ENCODE measurements around the gene GGA1. TPM values are rescaled to one million over a fixed set of nuclear protein-coding genes. Genes with fewer than 3 reads are reported as not detected.
A peak's percentile ranks its signal among the peaks of the same experiment; 100 is the strongest.

GGA1 gene
- polyA plus RNA-seq, 1 of the 3 experiments (the other 2 are of a cell fraction), result 81.1 TPM

DNA sequence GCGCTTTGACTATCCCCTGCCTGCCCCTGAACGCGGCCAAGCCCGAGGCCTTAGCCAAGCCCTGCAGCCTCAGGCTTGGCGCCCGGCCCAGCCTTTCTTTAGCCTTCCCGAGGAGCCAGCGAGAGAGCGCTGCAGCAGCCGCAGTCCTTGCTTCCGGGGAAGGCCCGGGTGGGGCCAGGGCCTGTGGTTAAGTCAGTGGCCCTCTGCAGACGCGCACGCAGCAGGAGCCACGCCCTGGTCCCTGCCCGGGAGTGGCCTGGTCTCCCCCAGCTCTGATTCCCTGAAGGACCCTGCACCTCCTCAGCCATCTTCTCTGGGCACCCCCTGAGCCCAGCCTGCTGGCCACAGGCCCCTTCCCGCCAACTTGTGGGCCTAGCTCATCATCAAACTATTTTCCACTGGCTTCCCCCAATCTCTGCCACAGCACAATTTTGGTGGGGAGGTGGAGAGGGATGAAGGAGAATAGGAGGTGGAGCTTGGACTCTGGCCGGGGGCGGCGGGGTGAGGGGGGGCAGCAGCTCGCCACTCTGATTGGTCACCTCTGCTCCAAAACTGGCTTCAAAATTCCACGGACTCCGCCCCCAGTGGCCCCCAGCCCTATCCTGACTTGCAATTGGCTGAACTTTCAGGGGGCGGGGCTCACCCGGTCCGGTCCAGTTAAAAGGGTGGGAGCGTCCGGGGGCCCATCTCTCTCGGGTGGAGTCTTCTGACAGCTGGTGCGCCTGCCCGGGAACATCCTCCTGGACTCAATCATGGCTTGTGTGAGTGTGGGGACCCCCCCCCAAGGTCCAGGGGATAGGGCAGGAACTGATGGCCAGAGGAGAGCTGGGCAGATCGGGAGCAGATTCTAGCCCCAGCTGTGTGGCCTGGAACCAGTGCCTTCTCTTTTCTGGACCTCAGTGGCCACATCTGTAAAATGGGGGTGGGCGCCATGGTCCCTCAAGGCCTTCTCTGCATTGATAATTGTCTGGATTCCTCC lies 66.6 kb downstream of the GGA1 start, which contains the start of gene LGALS1 (continued):
- TF ChIP-seq NRF1 (IDR thresholded peaks at IDR 0.05; ENCODE audit: low read depth, low read length) (peak; percentile 42; the same call in 1 of the 2 replicates), FOXM1 (IDR thresholded peaks at IDR 0.05; ENCODE audit: low read depth) (peak; percentile 93), FOSL2 (IDR thresholded peaks at IDR 0.05; ENCODE audit: borderline replicate concordance, low read depth) (peak; percentile 21; the same call in 1 of the 2 replicates), TEAD4 (IDR thresholded peaks at IDR 0.05; ENCODE audit: borderline replicate concordance, insufficient read depth) (0 out of 2 replicates have a peak, but pooled peaks have one; percentile 22), GABPA (IDR thresholded peaks at IDR 0.05; ENCODE audit: low read depth) (peak; percentile 48)
- TF ChIP-seq, protein P1, sequence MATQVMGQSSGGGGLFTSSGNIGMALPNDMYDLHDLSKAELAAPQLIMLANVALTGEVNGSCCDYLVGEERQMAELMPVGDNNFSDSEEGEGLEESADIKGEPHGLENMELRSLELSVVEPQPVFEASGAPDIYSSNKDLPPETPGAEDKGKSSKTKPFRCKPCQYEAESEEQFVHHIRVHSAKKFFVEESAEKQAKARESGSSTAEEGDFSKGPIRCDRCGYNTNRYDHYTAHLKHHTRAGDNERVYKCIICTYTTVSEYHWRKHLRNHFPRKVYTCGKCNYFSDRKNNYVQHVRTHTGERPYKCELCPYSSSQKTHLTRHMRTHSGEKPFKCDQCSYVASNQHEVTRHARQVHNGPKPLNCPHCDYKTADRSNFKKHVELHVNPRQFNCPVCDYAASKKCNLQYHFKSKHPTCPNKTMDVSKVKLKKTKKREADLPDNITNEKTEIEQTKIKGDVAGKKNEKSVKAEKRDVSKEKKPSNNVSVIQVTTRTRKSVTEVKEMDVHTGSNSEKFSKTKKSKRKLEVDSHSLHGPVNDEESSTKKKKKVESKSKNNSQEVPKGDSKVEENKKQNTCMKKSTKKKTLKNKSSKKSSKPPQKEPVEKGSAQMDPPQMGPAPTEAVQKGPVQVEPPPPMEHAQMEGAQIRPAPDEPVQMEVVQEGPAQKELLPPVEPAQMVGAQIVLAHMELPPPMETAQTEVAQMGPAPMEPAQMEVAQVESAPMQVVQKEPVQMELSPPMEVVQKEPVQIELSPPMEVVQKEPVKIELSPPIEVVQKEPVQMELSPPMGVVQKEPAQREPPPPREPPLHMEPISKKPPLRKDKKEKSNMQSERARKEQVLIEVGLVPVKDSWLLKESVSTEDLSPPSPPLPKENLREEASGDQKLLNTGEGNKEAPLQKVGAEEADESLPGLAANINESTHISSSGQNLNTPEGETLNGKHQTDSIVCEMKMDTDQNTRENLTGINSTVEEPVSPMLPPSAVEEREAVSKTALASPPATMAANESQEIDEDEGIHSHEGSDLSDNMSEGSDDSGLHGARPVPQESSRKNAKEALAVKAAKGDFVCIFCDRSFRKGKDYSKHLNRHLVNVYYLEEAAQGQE (IDR thresholded peaks at IDR 0.05; ENCODE audit: low read depth, low read length), result peak; percentile 8; the same call in 1 of the 2 replicates

DNA sequence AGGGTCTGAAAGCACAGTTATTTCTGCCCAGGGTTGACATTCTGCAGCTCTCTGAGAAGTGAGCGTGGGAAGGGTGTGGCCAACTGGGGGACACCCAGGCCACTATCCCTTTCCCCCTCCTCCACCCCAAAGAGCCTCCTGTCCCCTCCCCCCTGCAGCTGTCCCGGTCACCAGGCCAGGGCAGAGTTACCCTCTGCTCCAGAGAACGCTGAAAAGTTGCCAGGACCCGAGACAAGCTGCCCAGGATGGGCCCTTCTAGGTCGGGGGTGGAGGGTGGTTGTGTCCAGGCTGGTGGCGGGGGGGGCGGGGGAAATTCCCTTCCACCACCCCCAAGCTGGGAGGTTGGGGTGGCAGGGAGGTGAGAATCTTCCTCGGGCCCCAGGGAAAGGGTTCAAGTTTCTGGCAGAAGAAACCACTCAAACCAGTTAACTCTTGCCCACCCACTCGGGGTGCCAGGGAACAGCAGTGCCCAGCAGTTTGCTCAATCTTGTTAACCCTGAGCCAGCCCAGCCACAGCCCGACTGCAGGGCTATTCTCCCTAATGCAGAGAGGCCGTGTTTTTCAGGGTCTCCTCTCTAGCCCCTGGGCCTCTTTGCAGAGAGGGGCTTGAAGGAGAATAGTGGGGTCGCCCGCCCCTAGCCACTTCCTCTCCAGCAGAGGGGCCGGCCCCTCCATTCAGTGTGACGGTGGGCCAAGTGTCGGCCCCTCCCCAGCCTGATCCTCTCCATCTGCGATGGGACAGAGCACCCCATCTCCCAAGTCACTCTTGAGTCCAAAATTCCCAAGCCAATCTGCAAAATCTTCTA lies 67.5 kb downstream of the GGA1 start:
- ChIA-PET CTCF (interaction anchor here (1.1 to 44.3 kb wide), 7 partner anchors 15 to 416 kb away, joined by 3 to 898 read pairs (median 5); partner anchors contain the start of genes GCAT, PDXP and SH3BP1), POLR2A (interaction anchor here (1.0 to 4.5 kb wide), 4 partner anchors 10 to 67 kb away, joined by 4 to 28 read pairs (median 8); partner anchors contain the start of genes GGA1, NOL12 and PDXP)
- no peak overlapping the region for H2AFZ ChIP-seq (ENCODE audit: low read depth)
- peaks cover 17 to 29% of the 10 kb centered on the region in 2 experiments for H3K36me3 ChIP-seq (replicated peaks in 1 of 2; ENCODE audit: control insufficient read depth in 1 of 2, insufficient read depth in 2 of 2, low read length in 1 of 2)
- TF ChIP-seq, protein P2, sequence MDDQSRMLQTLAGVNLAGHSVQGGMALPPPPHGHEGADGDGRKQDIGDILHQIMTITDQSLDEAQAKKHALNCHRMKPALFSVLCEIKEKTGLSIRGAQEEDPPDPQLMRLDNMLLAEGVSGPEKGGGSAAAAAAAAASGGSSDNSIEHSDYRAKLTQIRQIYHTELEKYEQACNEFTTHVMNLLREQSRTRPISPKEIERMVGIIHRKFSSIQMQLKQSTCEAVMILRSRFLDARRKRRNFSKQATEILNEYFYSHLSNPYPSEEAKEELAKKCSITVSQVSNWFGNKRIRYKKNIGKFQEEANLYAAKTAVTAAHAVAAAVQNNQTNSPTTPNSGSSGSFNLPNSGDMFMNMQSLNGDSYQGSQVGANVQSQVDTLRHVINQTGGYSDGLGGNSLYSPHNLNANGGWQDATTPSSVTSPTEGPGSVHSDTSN (IDR thresholded peaks at IDR 0.05), result 0 out of 2 replicates have a peak, but pooled peaks have one; percentile 9
- TF ChIP-seq, protein P3, sequence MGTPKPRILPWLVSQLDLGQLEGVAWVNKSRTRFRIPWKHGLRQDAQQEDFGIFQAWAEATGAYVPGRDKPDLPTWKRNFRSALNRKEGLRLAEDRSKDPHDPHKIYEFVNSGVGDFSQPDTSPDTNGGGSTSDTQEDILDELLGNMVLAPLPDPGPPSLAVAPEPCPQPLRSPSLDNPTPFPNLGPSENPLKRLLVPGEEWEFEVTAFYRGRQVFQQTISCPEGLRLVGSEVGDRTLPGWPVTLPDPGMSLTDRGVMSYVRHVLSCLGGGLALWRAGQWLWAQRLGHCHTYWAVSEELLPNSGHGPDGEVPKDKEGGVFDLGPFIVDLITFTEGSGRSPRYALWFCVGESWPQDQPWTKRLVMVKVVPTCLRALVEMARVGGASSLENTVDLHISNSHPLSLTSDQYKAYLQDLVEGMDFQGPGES (IDR thresholded peaks at IDR 0.05; ENCODE audit: low read depth, low read length), result no peak
- peak overlapping the region; percentile 64 to 92 for H3K4me3 ChIP-seq (ENCODE audit: low read depth in 2 of 2, low read length in 1 of 2)
- H3K4me2 ChIP-seq, result peak overlapping the region; percentile 98
- peaks cover 37% of the 10 kb centered on the region for H3K79me2 ChIP-seq (ENCODE audit: insufficient read depth)
- H3K27ac ChIP-seq (ENCODE audit: low read depth in 2 of 2, low read length in 1 of 2), result peak overlapping the region; percentile 94
- peaks cover 61% of the 10 kb centered on the region for H3F3A ChIP-seq (replicated peaks; ENCODE audit: insufficient read depth)
- H4K20me1 ChIP-seq (ENCODE audit: insufficient read depth), result peaks cover 42% of the 10 kb centered on the region
- H3K9me2 ChIP-seq, result no peaks in the 10 kb centered on the region
- 3% methylated on average over 11 of the region's 17 CpGs for WGBS (ENCODE audit: low lambda C conversion rate)
- peaks cover 12 to 20% of the 10 kb centered on the region in 2 experiments; a peak in 2 of 4 replicates for H3K4me1 ChIP-seq (ENCODE audit: control insufficient read depth in 1 of 2, insufficient read depth in 2 of 2, low read depth in 1 of 2, low read length in 1 of 2)
- peak; percentile 36 for DNase-seq
- H3K9ac ChIP-seq, result peak overlapping the region; percentile 94
- no peaks in the 10 kb centered on the region for H3K9me3 ChIP-seq
- no peaks in the 10 kb centered on the region for H3K27me3 ChIP-seq (ENCODE audit: insufficient read depth)
